Hepatocyte (in vitro differentiated cells): Measurements from ENCODE around the gene KSR2.

ENCODE experiments used
- EZH2 ChIP-seq: fragments of 200-600 bp; sonication (generic); IDR thresholded peaks from 2 replicates; pipeline ENCODE4 v1.6.1; 2016; ENCODE audit warnings: antibody characterized with exemption, mild to moderate bottlenecking, borderline replicate concordance
- EZH2phosphoT487 ChIP-seq: fragments of 200-600 bp; sonication (generic); IDR thresholded peaks from one replicate; pipeline ENCODE4 v1.6.1; 2018; ENCODE audit warnings: antibody characterized with exemption, mild to moderate bottlenecking, low read depth, moderate library complexity; ENCODE audit not compliant: unreplicated experiment, severe bottlenecking
- TF ChIP-seq, protein P1 (sequence below): fragments of 200-600 bp; sonication (generic); IDR thresholded peaks from 2 replicates; pipeline ENCODE4 v1.5.1; 2016; ENCODE audit warnings: antibody characterized with exemption, mild to moderate bottlenecking; ENCODE audit not compliant: poor library complexity

DNA sequence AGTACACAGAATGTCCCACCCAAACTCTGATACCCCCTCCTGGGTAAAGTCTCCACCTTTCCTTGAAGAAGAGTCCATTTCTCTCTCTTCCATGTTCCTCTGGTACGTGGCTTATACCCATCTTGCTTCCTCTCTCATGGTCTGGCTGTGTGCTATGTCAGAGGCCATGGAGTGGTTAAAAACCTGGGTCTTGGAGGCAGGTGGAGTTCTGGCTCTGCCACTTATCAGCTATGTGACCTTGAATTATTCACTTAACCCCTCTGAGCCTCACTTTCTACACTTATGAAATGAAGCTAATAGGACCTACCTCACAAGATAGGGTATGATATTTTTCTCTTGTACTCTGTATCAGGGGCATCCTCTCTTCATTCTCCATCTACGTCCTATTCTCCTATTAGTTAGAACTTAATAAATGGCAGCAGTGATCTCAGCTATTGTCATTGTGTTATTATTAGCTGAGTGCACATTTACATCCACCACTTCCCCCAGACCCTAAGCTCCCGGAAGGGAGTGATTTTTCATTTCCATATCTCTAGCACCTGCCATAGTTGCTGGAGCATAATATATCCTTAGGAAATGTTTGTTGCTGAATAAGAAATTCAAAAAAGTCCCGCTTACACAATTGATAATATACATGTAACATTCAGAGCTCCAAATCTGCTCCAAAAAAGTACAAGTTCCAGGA lies 547.6 kb downstream of the KSR2 start:
- TF ChIP-seq, protein P1, sequence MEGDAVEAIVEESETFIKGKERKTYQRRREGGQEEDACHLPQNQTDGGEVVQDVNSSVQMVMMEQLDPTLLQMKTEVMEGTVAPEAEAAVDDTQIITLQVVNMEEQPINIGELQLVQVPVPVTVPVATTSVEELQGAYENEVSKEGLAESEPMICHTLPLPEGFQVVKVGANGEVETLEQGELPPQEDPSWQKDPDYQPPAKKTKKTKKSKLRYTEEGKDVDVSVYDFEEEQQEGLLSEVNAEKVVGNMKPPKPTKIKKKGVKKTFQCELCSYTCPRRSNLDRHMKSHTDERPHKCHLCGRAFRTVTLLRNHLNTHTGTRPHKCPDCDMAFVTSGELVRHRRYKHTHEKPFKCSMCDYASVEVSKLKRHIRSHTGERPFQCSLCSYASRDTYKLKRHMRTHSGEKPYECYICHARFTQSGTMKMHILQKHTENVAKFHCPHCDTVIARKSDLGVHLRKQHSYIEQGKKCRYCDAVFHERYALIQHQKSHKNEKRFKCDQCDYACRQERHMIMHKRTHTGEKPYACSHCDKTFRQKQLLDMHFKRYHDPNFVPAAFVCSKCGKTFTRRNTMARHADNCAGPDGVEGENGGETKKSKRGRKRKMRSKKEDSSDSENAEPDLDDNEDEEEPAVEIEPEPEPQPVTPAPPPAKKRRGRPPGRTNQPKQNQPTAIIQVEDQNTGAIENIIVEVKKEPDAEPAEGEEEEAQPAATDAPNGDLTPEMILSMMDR = no peak
- TF ChIP-seq EZH2 (no peak), EZH2phosphoT487 (no peak)
